Measurements from ENCODE around the gene HDHD3. TPM values are rescaled to one million over a fixed set of nuclear protein-coding genes. Genes with fewer than 3 reads are reported as not detected.

Gene HDHD3
- total RNA-seq, 4 donors from 2014 or later = 9.1 to 30.2 (median 22.8) TPM

- Histone ChIP-seq H3K4me3 (no peak overlapping the region), H3K9me3 (no peaks in the 10 kb centered on the region), H3K27me3 (no peaks in the 10 kb centered on the region), H3K27ac (replicated peaks in 1 of 4) (no peak overlapping the region), H3K36me3 (peaks cover 2 to 32% (median 16%) of the 10 kb centered on the region in 4 donors), H3K4me1 (peaks cover 26 to 27% (median 27%) of the 10 kb centered on the region in 4 donors)
- DNase-seq (ENCODE audit: extremely low spot score) = no peak
- 75% methylated on average over 3 of the region's 3 CpGs for WGBS
- intact Hi-C loops (cut with DNase I) = no loop called here
- TF ChIP-seq POLR2AphosphoS5 (IDR thresholded peaks at IDR 0.05) = no peak
- no peak for TF ChIP-seq CTCF (IDR thresholded peaks at IDR 0.05)
- no peak for TF ChIP-seq POLR2A (IDR thresholded peaks at IDR 0.05; ENCODE audit: low read depth)
- no peak for TF ChIP-seq EP300 (IDR thresholded peaks at IDR 0.05)
Measured at GRCh38 chr9:113397203-113397631, 20.4 kb upstream of the HDHD3 start.

GRCh38 chr9:113395000-113395861, 18.4 kb upstream of the HDHD3 start:
- no peaks in the 10 kb centered on the region for H3K9me3 ChIP-seq
- intact Hi-C loops (cut with DNase I) = no loop called here
- no peak overlapping the region for H3K4me3 ChIP-seq
- H3K27ac ChIP-seq (replicated peaks in 1 of 4) = no peak overlapping the region
- peaks cover 11 to 52% (median 36%) of the 10 kb centered on the region in 4 donors for H3K36me3 ChIP-seq
- peaks cover 12 to 16% (median 14%) of the 10 kb centered on the region in 4 donors for H3K4me1 ChIP-seq
- TF ChIP-seq POLR2AphosphoS5 (IDR thresholded peaks at IDR 0.05) = no peak
- no peak for TF ChIP-seq POLR2A (IDR thresholded peaks at IDR 0.05; ENCODE audit: low read depth)
- TF ChIP-seq CTCF (IDR thresholded peaks at IDR 0.05) = no peak
- TF ChIP-seq EP300 (IDR thresholded peaks at IDR 0.05) = no peak
- H3K27me3 ChIP-seq = no peaks in the 10 kb centered on the region
- 97% methylated on average over 9 of the region's 9 CpGs for WGBS
- no peak for DNase-seq (ENCODE audit: extremely low spot score)

GRCh38 chr9:113393281-113393680, 16.5 kb upstream of the HDHD3 start:
- TF ChIP-seq EP300 (IDR thresholded peaks at IDR 0.05) (no peak), POLR2A (IDR thresholded peaks at IDR 0.05; ENCODE audit: low read depth) (no peak), POLR2AphosphoS5 (IDR thresholded peaks at IDR 0.05) (no peak), CTCF (IDR thresholded peaks at IDR 0.05) (no peak)
- Histone ChIP-seq H3K27ac (replicated peaks in 1 of 4) (no peak overlapping the region), H3K9me3 (no peaks in the 10 kb centered on the region), H3K27me3 (no peaks in the 10 kb centered on the region), H3K4me1 (peaks cover 0 to under 1% (median 0%) of the 10 kb centered on the region in 4 donors), H3K4me3 (no peak overlapping the region), H3K36me3 (peaks cover 27 to 72% (median 55%) of the 10 kb centered on the region in 4 donors)
- intact Hi-C loops (cut with DNase I) = no loop called here
- DNase-seq (ENCODE audit: extremely low spot score) = no peak
- WGBS = 97% methylated on average over 7 of the region's 7 CpGs

GRCh38 chr9:113391917-113392316, 15.1 kb upstream of the HDHD3 start:
- WGBS = 93% methylated on average over 7 of the region's 7 CpGs
- intact Hi-C loops (cut with DNase I) = no loop called here
- DNase-seq (ENCODE audit: extremely low spot score) = no peak
- Histone ChIP-seq H3K4me3 (no peak overlapping the region), H3K9me3 (no peaks in the 10 kb centered on the region), H3K27ac (replicated peaks in 1 of 4) (no peak overlapping the region), H3K27me3 (no peaks in the 10 kb centered on the region), H3K4me1 (no peaks in the 10 kb centered on the region), H3K36me3 (peaks cover 30 to 85% (median 68%) of the 10 kb centered on the region in 4 donors)
- TF ChIP-seq POLR2A (IDR thresholded peaks at IDR 0.05; ENCODE audit: low read depth) = no peak
- TF ChIP-seq EP300 (IDR thresholded peaks at IDR 0.05) = no peak
- TF ChIP-seq CTCF (IDR thresholded peaks at IDR 0.05) = no peak
- no peak for TF ChIP-seq POLR2AphosphoS5 (IDR thresholded peaks at IDR 0.05)
